Stimulated activated CD8-positive, alpha-beta memory T cell treated with anti-CD3 and anti-CD28 coated beads, Interleukin-12 subunit alpha, Interleukin-12 subunit beta, amount 100 ng/mL, for 24 hours (primary cell): Measurements from ENCODE around the gene DLX3.
A peak's percentile ranks its signal among the peaks of the same experiment; 100 is the strongest.
"Not testable (repeated sequence)": the region's sequence is repeated elsewhere in the genome, so short reads cannot be mapped to it uniquely, and the experiment has no call there.

ENCODE experiments used
- DNase-seq: peaks from one replicate; pipeline ENCODE4 v3.0.0-alpha.2; 2020; ENCODE audit errors: extremely low read depth

The DLX3 gene

GRCh38 chr17:49995055-49995738 is at the start of gene DLX3:
Gene DLX3, minus strand, starts transcription at chr17:49995224. Its CDS starts 226 bp downstream, at chr17:49994998.
- no peak for DNase-seq

DNA sequence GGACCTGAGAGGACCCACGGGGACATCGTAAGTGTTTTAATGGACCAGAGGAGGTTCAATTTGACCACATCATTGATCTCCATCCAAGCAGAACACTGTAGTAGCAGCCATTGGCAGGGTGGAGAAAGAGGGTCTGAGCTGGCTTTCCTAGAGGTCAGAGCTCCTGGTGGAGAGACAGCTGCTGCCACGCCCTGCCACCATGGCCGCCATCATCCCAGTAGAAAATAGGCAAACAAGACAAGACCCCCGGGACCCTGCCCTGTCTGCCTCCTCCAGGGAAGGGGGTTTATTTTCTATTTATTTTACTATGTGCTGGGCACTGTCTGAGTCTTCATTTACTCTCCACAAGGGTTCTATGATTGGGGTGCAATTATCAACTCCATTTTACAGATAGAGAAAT is 49.5 kb upstream of the DLX3 start:
- no peak for DNase-seq

GRCh38 chr17:50043290-50044148 is 48.5 kb upstream of the DLX3 start:
- no peak for DNase-seq

DNA sequence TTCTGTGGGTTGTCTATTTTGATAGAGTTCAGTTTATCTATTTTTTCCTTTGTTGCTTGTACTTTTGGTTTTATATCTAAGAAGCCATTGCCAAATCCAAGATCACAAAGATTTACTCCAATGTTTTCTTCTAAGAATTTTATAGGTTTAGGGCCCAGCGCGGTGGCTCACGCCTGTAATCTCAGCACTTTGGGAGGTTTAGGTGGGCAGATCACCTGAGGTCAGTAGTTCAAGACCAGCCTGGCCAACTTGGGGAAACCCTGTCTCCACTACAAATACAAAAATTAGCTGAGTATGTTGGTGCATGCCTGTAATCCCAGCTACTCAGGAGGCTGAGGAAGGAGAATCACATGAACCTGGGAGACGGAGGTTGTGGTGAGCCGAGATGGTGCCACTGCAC is 47.2 kb upstream of the DLX3 start:
- no peak for DNase-seq

DNA sequence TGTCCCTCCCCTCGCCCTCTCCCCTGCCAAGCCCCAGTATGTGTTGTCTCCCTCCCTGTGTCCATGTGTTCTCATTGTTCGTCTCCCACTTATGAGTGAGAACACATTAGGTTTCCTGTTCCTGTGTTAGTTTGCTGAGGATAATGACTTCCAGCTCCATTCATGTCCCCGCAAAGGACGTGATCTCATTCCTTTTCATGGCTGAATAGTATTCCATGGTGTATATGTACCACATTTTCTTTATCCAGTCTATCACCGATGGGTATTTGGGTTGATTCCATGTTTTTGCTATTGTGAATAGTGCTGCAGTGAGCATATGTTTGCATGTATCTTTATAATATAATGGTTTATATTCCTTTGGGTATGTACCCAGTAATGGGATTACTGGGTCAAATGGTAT is 45.5 kb upstream of the DLX3 start:
- not testable (repeated sequence) for DNase-seq

DNA sequence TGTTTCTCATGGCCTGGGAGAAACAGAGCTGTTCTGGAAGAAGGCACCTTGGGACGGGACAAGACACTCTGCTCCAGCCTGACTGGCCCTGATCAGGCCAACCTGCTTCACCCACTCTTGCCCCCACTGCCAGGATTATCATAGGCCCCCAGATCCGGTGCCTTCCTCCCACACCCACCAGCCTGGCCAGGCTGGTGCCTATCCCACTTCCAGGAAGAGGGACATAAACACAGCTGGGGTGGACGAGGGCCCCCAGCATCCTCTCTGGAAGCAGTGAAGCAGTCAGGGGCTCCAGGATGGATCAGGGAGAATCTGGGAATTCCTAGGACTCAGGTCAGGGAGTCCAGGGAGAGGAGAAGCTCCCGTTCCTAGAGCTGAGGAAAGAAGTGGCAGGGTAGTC is 44.0 kb upstream of the DLX3 start:
- no peak for DNase-seq

DNA sequence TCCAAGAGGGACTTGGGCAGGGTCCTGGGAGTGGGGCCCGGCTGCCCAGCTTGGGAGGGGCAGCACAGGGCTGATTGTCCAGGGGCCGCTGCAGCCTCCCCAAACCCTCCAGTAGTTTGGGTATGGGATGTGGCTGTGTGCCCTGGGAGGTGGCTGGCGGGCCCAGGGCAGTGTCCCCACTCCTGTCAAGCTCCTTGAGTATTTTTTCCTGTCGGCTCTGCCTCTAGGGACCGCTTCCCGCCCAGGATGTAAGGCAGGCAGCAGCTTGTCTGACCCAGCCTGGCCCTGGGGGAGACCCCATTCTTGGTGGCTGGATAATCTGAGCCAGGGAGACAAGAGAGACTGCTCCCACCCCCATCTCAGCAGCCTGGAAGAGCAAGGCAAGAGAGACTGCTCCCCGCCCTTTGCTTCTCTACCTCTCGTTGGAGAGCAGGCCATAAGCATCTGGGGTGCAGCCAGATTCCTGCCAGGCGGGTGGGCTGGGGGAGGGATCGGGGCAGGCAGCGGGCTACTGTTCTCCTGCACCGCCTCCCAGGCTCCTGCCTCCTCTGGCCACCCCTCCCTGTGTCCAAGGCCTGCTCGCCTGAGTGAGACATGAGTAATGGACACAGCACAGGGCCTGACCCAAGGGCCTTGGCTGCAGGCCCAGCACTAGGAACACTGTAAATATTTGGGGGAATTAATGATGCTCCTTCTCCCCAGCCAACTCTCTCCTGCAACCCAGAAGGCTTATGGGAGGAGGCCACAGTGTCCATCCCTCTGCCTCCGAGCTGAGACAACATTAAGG is 42.5 kb upstream of the DLX3 start:
- DNase-seq, result no peak

DNA sequence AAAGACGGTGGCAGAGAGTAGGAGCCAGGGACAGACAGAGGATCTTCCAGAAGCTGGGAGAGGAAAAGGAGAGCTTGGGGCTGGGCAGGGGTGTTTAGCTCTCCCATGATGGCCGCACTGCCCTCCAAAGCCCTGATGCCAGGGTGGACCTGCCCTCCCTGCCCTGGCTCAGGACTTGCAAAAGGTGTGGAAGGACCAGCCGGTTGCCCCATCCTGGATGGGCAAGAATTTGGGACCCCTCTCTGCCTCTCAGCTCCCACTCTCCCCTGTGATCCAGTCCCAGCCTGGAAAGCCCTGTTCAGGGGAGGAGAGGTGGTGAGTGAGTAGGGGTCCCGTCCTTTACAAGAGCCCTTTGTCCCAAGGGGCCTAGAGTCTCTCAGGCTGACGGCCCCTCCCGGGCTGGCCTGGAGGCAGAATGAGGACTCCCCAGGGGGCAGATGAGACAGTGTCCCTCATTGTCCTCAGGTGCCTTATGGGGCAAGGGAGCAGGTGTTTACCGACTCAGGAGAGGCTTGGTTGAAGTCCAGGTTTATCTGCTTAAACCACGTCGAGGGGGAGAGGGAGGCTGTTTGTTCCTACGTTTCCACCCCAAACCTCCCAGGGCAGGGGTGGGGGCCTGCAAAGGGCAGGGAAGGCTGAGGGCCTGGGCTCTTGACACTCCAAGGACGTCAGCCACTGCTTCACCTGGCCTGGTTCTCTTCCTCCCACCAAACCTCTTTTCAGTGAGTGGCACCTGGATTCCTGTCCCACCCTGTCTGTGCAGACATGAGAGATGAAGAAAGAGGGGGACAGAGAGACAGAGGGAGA is 41.6 kb upstream of the DLX3 start:
- DNase-seq, result no peak

- no peak for DNase-seq
Measured at GRCh38 chr17:50035945-50036344, 40.9 kb upstream of the DLX3 start.

- DNase-seq, result no peak
Measured at GRCh38 chr17:50035421-50035879, 40.4 kb upstream of the DLX3 start.

GRCh38 chr17:50034498-50035364 is 39.7 kb upstream of the DLX3 start:
- DNase-seq, result no peak

DNA sequence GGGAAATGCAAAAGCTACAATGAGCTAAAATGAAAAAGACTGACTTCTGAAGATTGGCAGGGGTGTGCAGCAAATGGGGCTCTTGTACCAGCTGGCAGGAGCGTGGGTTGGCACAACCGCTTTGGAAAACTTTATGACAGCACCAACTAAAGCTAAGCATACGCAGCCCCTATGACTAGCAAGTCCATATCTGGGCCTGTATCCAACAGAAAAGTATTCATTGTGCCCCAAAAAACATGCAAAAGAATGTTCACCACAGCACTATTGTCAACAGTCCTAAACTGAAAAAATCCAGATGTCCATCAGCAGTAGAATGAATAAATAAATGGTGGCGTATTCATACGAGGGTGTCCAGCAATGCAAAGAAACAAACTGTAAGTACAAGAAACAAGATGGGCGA is 38.3 kb upstream of the DLX3 start:
- DNase-seq, result no peak

DNA sequence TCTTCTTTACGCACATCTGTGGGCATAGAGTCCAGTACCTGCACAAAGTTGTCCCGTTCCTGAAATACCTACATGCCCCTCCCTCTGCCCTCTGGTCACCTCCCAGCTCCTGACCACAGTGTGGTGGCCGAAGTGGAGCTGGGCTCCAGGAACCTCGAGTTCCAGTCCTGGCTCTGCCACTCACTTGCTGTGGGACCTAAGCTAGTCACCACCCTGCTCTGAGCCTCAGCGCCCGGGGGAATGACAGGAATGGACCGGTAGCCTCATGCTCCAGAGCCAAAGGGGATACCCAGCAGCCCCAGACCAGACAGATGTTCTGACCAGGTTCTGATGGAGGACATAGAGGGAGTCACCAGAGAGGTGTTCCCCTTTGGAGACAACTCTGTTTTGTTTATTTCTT is 34.2 kb upstream of the DLX3 start:
- DNase-seq, result no peak

DNA sequence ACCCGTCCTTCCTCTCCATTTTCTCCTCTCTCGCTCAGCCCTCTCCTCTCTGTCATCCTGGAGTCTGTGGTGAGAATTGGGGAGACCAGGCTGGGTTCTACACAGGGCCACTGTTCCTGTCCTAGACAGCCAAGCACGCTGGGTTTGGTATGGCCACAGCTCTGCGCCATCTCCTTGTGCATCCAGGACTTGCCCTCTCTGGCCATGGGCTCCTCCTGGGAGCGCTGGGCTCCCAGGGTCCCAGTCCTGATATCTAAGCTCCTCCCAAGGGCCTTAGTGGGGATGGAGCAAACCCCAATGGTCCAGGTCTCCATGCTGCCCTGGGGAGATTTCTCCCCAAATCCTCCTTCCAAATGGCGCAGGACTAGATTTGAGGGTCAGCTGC is 33.7 kb upstream of the DLX3 start:
- DNase-seq, result no peak

- no peak for DNase-seq
Measured at GRCh38 chr17:50027881-50028735, 33.1 kb upstream of the DLX3 start.

DNA sequence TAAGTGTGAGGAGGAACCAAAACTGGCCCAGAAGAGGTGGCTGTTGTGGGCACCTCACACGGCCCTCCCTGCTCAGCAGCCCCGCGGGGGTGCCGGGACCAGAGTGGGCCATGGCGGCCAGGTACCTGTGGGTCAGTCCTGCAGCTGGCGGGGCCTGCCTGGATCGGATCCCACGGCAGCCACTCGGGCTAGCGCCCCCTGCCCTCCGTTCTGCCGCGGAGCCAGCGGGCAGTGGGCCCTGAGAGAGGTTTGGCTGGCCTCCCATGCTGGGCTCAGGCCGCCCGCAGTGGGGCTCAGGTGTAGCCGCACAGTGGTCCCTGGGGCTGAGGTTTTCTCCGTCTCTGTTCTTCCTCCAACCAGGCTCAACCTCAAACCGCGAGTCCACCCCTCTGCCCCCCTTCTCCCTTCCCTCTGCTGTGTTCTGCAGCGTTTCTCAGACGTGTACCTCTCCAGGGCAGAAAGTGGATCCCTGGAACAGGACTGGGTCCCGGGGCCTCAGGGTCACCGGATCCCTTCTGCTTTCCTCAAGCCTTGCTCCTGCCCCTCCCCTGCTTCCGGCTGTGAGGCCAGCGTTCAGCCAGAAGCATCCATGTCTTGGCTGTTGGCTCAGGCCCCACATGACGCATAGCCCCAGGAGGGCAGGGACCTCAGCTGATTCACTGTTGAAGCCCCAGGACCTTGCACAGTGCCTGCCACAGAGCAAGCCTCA is 32.3 kb upstream of the DLX3 start:
- DNase-seq, result no peak

DNA sequence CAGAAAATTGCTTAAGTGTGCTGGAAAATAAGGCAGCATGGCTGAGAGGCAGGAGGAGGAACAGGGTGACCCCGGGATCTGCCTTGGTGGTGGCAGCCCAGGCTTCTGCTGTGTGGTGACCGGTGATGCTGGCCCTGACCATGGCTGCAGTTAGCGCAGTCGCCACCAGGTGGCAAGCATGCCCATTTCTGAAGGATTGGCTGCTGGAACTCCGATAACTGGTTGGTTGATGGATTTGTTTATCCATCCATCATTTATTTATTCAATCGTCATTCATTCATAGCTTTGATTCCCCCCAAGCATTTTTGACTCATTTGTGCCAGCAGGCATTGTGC is 31.8 kb upstream of the DLX3 start:
- DNase-seq, result peak; percentile 30

- DNase-seq, result no peak
Measured at GRCh38 chr17:50026046-50026675, 31.1 kb upstream of the DLX3 start.

DNA sequence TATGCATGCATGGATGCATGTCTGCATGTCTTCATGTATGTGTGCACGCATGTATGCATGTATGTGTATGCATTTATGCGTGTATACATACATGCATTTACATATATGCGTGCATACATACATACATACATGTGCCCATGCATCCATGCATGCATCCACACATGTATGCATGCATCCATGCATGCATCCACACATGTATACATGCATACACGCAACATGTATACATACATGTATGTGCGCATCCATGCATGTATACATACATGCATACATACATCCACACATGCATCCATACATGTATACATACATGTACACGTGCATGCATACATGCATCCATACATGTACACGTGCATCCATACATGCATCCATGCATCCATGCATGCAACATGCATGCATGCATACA is 29.8 kb upstream of the DLX3 start:
- no peak for DNase-seq
